Effector memory CD8-positive, alpha-beta T cell (primary cell): ENCODE measurements around the gene PEX11G.
A peak's percentile ranks its signal among the peaks of the same experiment; 100 is the strongest.

Source experiments
- ATAC-seq: fragments of 150-1000 bp; cut with Tn5 transposase; replicated peaks from 2 replicates; pipeline ENCODE4 v1.10.0; 2021; ENCODE audit warnings: mild to moderate bottlenecking, moderate library complexity
- DNase-seq, 3 experiments: peaks; one replicate each; pipeline ENCODE4 v3.0.0; 2021
- H3K27ac Mint-ChIP-seq, 2 donors: one replicate each; pipeline ENCODE4 v1.8.0; 2022; ENCODE audit warnings: mild to moderate bottlenecking in 2 of 2, mixed read lengths in 2 of 2, moderate library complexity in 2 of 2
- H3K27me3 Mint-ChIP-seq, 2 donors: one replicate each; pipeline ENCODE4 v1.8.0; 2022; ENCODE audit warnings: mixed read lengths in 2 of 2
- H3K36me3 Mint-ChIP-seq: one replicate; pipeline ENCODE4 v1.8.0; 2022; ENCODE audit warnings: mild to moderate bottlenecking, moderate library complexity, mixed read lengths; ENCODE audit not compliant: insufficient read depth
- H3K4me1 Mint-ChIP-seq, 2 donors: one replicate each; pipeline ENCODE4 v1.8.0; 2022; ENCODE audit warnings: low read depth in 2 of 2, mixed read lengths in 2 of 2
- H3K4me3 Mint-ChIP-seq, 2 donors: one replicate each; pipeline ENCODE4 v1.8.0; 2022; ENCODE audit warnings: mild to moderate bottlenecking in 2 of 2, mixed read lengths in 2 of 2, moderate library complexity in 2 of 2
- H3K9me3 Mint-ChIP-seq, 2 donors: one replicate each; pipeline ENCODE4 v1.8.0; 2022; ENCODE audit warnings: mixed read lengths in 2 of 2

The PEX11G gene

GRCh38 chr19:7526059-7526929 lies 37.5 kb upstream of the PEX11G start:
- peaks cover 7 to 17% of the 10 kb centered on the region in 2 donors for H3K4me1 Mint-ChIP-seq
- no peak overlapping the region for H3K4me3 Mint-ChIP-seq
- H3K27me3 Mint-ChIP-seq, result no peaks in the 10 kb centered on the region
- no peak overlapping the region for H3K27ac Mint-ChIP-seq
- ATAC-seq, result no peak
- peaks cover 12% of the 10 kb centered on the region for H3K36me3 Mint-ChIP-seq
- DNase-seq, result no peak
- no peaks in the 10 kb centered on the region for H3K9me3 Mint-ChIP-seq

- no peaks in the 10 kb centered on the region for H3K9me3 Mint-ChIP-seq
- peaks cover 12% of the 10 kb centered on the region for H3K36me3 Mint-ChIP-seq
- H3K27me3 Mint-ChIP-seq, result no peaks in the 10 kb centered on the region
- H3K4me3 Mint-ChIP-seq, result no peak overlapping the region
- no peak overlapping the region for H3K27ac Mint-ChIP-seq
- no peak for ATAC-seq
- DNase-seq, result no peak
- peaks cover 7 to 17% of the 10 kb centered on the region in 2 donors for H3K4me1 Mint-ChIP-seq
Observed at GRCh38 chr19:7524992-7525739, 36.3 kb upstream of the PEX11G start.

GRCh38 chr19:7524523-7524922 lies 35.7 kb upstream of the PEX11G start:
- H3K27me3 Mint-ChIP-seq, result no peaks in the 10 kb centered on the region
- ATAC-seq (no peak), DNase-seq (no peak)
- H3K9me3 Mint-ChIP-seq, result no peaks in the 10 kb centered on the region
- H3K27ac Mint-ChIP-seq, result no peak overlapping the region
- peaks cover 12% of the 10 kb centered on the region for H3K36me3 Mint-ChIP-seq
- H3K4me1 Mint-ChIP-seq, result peaks cover 7 to 17% of the 10 kb centered on the region in 2 donors
- H3K4me3 Mint-ChIP-seq, result no peak overlapping the region

- peak overlapping the region; percentile 23 to 91 for H3K27ac Mint-ChIP-seq
Observed at GRCh38 chr19:7522923-7523667, 34.3 kb upstream of the PEX11G start.

GRCh38 chr19:7522072-7522922 lies 33.5 kb upstream of the PEX11G start, which contains the start of gene MCOLN1:
Gene MCOLN1, plus strand, starts transcription at chr19:7522624. Its CDS starts 127 bp downstream, at chr19:7522751.
- DNase-seq (peak; percentile 98 to 99 (median 99)), ATAC-seq (peak; percentile 92)
- Mint-ChIP-seq H3K27ac (peak within 1 kb of the TSS; percentile 23 to 91), H3K36me3 (peaks cover 12% of the 10 kb centered on the region), H3K4me1 (peaks cover 7 to 20% of the 10 kb centered on the region in 2 donors), H3K4me3 (peak within 1 kb of the TSS; percentile 85 to 90), H3K9me3 (no peaks in the 10 kb centered on the region), H3K27me3 (peaks cover 0 to 12% of the 10 kb centered on the region in 2 donors)

More at GRCh38 chr19:7522923-7523667, 34.3 kb upstream of the PEX11G start:
- H3K9me3 Mint-ChIP-seq, result no peaks in the 10 kb centered on the region
- DNase-seq (no peak), ATAC-seq (no peak)
- H3K4me1 Mint-ChIP-seq, result peaks cover 7 to 16% of the 10 kb centered on the region in 2 donors
- H3K4me3 Mint-ChIP-seq, result peak overlapping the region; percentile 85 to 90
- peaks cover 12% of the 10 kb centered on the region for H3K36me3 Mint-ChIP-seq
- peaks cover 0 to 4% of the 10 kb centered on the region in 2 donors for H3K27me3 Mint-ChIP-seq

GRCh38 chr19:7521551-7522071 lies 32.8 kb upstream of the PEX11G start:
- ATAC-seq (no peak), DNase-seq (no peak)
- H3K4me1 Mint-ChIP-seq, result peaks cover 13 to 26% of the 10 kb centered on the region in 2 donors
- peak overlapping the region; percentile 23 to 91 for H3K27ac Mint-ChIP-seq
- no peaks in the 10 kb centered on the region for H3K9me3 Mint-ChIP-seq
- peak overlapping the region; percentile 85 to 90 for H3K4me3 Mint-ChIP-seq
- peaks cover 12% of the 10 kb centered on the region for H3K36me3 Mint-ChIP-seq
- peaks cover 0 to 19% of the 10 kb centered on the region in 2 donors for H3K27me3 Mint-ChIP-seq

GRCh38 chr19:7520131-7521051 lies 31.6 kb upstream of the PEX11G start:
- ATAC-seq (no peak), DNase-seq (no peak)
- Mint-ChIP-seq H3K4me1 (peaks cover 18 to 31% of the 10 kb centered on the region in 2 donors), H3K9me3 (no peaks in the 10 kb centered on the region), H3K27ac (no peak overlapping the region), H3K4me3 (no peak overlapping the region), H3K27me3 (peaks cover 3 to 24% of the 10 kb centered on the region in 2 donors), H3K36me3 (peaks cover 12% of the 10 kb centered on the region)

GRCh38 chr19:7519361-7520130 lies 30.7 kb upstream of the PEX11G start:
- no peak for DNase-seq
- peaks cover 11 to 33% of the 10 kb centered on the region in 2 donors for H3K27me3 Mint-ChIP-seq
- H3K4me3 Mint-ChIP-seq, result no peak overlapping the region
- H3K27ac Mint-ChIP-seq, result no peak overlapping the region
- no peak for ATAC-seq
- peaks cover 12% of the 10 kb centered on the region for H3K36me3 Mint-ChIP-seq
- no peaks in the 10 kb centered on the region for H3K9me3 Mint-ChIP-seq
- H3K4me1 Mint-ChIP-seq, result peaks cover 20 to 33% of the 10 kb centered on the region in 2 donors

- H3K27me3 Mint-ChIP-seq, result peaks cover 26 to 41% of the 10 kb centered on the region in 2 donors
- H3K4me1 Mint-ChIP-seq, result peaks cover 15 to 20% of the 10 kb centered on the region in 2 donors
- H3K9me3 Mint-ChIP-seq, result no peaks in the 10 kb centered on the region
- peaks cover under 1% of the 10 kb centered on the region for H3K36me3 Mint-ChIP-seq
- peak overlapping the region in 1 of 2 donors; percentile 69 for H3K27ac Mint-ChIP-seq
- ATAC-seq (no peak), DNase-seq (no peak)
- peak overlapping the region; percentile 65 to 67 for H3K4me3 Mint-ChIP-seq
Observed at GRCh38 chr19:7516878-7517277, 28.0 kb upstream of the PEX11G start.

- peaks cover 12 to 17% of the 10 kb centered on the region in 2 donors for H3K4me1 Mint-ChIP-seq
- H3K27me3 Mint-ChIP-seq, result peaks cover 26 to 41% of the 10 kb centered on the region in 2 donors
- H3K9me3 Mint-ChIP-seq, result no peaks in the 10 kb centered on the region
- no peak for DNase-seq
- peak overlapping the region; percentile 65 to 67 for H3K4me3 Mint-ChIP-seq
- ATAC-seq, result no peak
- H3K27ac Mint-ChIP-seq, result peak overlapping the region in 1 of 2 donors; percentile 69
- no peaks in the 10 kb centered on the region for H3K36me3 Mint-ChIP-seq
Observed at GRCh38 chr19:7516333-7516732, 27.5 kb upstream of the PEX11G start.

GRCh38 chr19:7515645-7516151 lies 26.9 kb upstream of the PEX11G start, which contains the start of gene ZNF358:
Gene ZNF358, plus strand, starts transcription at chr19:7516103. Its CDS starts 3,140 bp downstream, at chr19:7519243.
- Mint-ChIP-seq H3K27ac (peak within 1 kb of the TSS; percentile 69 to 86), H3K9me3 (no peaks in the 10 kb centered on the region), H3K27me3 (peaks cover 26 to 41% of the 10 kb centered on the region in 2 donors), H3K36me3 (no peaks in the 10 kb centered on the region), H3K4me3 (peak within 1 kb of the TSS; percentile 67 to 82), H3K4me1 (peaks cover 12 to 17% of the 10 kb centered on the region in 2 donors)
- peak in 1 of 3 experiments; percentile 30 for DNase-seq
- peak; percentile 83 for ATAC-seq
